Germinal center (tissue), 1 donor: ENCODE results near the gene PPP4R4.

ENCODE experiments used
- DNase-seq: peaks from one replicate; pipeline ENCODE4 v3.0.0; 2012; ENCODE audit warnings: mixed read lengths, low spot score

PPP4R4 gene

GRCh38 chr14:94173885-94174603, at the start of gene PPP4R4:
TSS of gene PPP4R4 (plus strand) at chr14:94174322. CDS start at chr14:94174466, 144 bp downstream.
- DNase-seq, result peak; percentile 94

DNA sequence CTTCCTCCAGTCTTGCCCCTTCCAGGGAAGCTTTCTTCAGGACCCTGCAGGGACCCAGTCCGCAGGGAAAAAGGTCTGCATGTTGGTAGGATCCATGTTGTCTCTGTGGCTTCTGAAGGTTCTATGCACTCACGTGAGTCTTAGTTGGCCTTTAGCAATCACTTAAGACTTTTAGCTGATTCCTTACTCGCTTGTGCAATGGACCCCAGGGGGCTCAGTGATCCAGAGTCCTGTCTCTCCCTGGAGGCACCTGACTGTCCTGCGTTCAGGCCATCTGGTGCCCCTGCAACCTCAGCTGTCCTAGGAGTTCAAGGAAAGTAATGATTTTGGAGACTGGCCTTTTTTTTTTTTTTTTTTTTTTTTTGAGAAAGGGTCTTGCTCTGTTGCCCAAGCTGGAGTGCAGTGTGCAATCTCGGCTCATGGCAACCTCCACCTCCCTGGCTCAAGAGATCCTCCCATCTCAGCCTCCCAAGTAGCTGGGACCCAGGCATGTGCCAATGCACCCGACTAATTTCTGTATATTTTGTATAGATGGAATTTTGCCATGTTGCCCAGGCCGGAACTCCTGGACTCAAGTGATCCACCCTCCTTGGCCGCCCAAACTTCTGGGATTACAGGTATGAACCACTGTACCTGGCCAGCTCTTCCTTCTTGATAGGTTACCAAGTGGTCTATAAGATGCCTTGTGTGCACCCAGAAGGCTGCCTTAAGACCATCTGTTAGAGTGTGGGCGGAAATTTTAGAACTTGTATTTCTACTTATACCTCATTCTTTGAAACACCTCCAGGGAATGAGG, 49.3 kb upstream of the PPP4R4 start:
- no peak for DNase-seq

DNA sequence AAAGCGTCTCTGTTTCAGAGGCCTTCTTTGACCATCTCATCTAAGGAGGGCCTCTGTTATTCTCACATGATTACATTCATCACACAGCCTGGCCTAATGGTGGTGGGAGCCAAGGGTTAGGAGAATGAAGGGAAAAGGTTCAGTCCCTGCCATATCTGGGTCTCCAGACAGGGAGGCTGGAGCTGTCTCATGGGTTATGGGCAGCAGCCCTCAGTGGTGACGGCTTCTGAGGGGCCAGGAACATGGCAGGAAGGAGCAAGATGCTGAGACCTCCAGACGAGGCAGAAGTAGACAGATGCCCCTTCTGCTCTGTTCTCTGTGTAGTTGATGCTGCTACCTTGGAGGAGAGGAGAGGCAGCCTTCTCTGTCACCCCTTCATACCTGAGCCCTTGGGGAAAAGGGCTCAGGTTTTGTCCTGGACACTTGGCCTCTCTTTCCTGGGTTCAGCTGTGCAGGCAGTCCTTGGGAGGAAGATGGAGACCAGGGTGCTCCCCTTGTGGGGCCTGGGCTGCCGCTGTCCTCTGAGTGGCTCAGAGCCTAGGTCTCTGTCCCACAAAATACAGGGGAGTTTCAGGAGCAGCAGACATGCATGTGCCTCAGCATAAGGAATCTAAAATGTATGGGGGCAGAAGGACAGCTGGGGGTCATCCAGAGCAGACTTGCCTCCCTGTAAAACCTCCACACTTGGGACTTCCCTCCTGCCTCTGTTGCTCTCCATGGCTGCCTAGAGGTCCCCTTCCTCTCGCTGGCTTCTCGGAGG, 48.3 kb upstream of the PPP4R4 start:
- DNase-seq, result no peak

GRCh38 chr14:94126419-94126677, 47.8 kb upstream of the PPP4R4 start:
- no peak for DNase-seq

GRCh38 chr14:94126800-94127199, 47.3 kb upstream of the PPP4R4 start:
- DNase-seq, result no peak

GRCh38 chr14:94127330-94127729, 46.8 kb upstream of the PPP4R4 start:
- no peak for DNase-seq

DNA sequence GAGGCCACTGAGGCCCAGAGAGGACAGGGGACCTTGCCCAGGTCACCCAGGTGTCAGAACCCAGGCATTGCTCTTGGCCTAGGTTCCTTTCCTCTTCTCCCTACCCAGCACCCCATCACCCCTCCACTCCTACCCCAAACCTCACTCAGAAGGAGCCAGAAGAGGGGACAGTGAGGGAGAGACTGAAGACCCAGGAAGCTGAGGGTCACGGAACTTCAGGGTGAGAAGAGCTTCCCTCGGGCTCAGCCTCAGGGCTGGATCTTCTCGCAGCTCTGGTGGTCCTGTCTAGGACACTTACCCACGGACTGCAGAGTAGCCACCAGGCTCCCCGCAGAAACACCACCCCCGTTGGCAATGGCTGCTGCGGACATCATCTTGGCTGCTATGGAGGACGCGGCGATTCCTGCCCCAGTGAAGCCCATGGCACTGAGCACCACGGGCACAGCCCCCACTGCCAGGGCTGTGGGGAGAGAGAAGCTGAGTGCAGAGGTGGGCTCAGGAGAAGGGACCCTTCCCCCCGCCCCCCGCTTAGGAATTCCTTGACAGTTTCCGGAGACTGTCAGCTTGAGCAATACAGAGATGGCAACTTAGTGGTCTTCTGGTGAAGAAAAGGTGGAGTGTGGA, 45.8 kb upstream of the PPP4R4 start:
- DNase-seq, result no peak

GRCh38 chr14:94129111-94129757, 44.9 kb upstream of the PPP4R4 start, which contains the start of gene IFI27L2:
TSS of gene IFI27L2 (minus strand) at chr14:94129604. CDS start at chr14:94129564, 40 bp downstream.
- DNase-seq, result peak; percentile 93

- peak; percentile 39 for DNase-seq
These were observed 44.2 kb upstream of the PPP4R4 start for GRCh38 chr14:94129758-94130414.

GRCh38 chr14:94132285-94132887, 41.7 kb upstream of the PPP4R4 start:
- DNase-seq, result peak; percentile 57

DNA sequence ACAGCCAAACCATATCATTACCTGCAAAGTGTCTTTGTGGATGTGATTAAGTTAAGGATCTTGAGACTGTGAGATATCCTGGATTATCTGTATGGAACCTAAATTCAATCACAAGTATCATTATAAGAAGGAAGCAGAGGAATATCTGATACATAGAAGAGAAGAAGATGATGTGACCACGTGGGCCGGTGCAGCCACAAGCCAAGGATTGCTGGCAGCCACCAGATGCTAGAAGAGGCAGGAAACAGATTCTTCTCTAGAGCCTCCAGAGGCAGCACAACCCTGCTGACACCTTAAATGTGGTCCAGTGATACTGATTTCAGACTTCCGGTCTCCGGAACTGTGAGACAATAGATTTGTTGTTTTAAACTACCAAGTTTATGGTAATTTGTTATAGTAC, 38.6 kb upstream of the PPP4R4 start:
- no peak for DNase-seq

GRCh38 chr14:94136575-94137331, 37.4 kb upstream of the PPP4R4 start:
- DNase-seq, result peak; percentile 74

DNA sequence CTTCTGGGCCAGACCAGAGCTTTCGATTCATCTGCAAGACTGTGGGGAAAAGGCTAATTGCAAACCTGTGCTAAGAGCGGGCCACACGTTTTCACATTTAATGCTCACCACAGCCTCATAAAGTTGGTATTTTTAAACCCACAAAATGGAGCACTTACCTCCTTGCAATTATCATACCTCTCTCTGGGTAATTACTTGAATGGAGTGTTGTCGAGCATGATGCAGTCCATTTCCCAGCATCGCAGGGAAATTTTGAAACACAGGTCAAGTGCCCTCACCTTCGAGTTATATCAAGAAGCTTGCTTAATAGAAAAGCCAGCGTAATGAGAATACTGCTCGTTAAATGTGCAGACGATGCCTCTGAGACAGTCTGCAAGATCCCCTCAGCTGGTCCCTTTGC, 35.9 kb upstream of the PPP4R4 start:
- no peak for DNase-seq

DNA sequence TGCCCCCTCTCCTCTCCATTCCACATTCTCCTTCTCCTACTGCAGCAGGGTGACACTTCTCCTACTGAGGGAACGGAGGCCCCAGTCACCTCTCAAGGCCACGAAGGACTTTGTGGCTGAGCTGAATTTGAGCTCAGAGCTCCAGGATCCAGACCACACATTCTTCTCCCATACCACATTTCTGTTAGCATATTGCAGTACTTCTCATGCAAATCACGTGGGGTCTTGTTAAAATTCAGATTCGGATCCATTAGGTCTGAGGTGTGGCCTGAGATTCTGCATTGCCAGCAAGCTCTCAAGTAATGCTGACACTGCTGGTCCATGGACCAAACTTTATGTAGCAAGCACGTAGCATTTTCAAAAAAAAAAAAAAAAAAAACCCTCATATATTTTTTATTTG, 35.1 kb upstream of the PPP4R4 start:
- DNase-seq, result no peak

DNA sequence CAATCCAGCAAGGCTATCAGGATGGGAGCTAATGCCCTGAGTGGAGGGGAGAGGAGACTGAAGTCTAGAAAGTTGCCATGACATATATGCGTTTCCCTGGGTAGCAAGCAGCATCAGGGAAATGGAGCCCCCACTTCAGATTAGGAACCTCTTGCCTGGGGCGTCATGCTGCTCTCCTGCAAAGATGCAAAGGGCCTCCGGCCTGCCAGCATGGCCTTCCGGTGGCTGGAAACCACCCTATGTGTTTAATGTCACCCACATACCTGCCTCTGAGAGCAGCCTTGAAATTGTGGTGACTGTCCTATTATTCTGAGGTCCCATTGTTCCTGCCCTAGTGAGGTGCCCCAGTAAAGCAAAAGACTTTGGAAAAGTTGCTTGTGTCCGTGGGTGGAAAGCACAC, 34.7 kb upstream of the PPP4R4 start:
- DNase-seq, result no peak

DNA sequence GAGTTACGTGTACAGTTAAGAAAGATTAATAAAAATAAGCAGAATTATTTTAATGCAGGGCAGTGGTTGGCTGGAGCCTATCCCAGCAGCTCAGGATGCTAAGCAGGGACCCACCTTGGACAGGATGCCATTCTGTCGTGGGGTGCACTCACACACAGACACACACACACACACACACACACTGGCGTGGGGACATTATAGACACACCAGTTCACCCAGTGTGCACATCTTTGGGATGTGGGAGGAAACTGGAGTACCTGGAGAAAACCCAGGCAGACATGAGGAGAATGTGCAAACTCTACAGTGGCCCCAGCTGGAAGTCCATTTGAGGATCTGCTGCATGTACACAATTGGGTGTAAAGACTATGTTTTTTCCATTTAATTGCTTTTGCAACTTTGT, 31.9 kb upstream of the PPP4R4 start:
- no peak for DNase-seq

GRCh38 chr14:94142836-94143235, 31.3 kb upstream of the PPP4R4 start:
- DNase-seq, result no peak

DNA sequence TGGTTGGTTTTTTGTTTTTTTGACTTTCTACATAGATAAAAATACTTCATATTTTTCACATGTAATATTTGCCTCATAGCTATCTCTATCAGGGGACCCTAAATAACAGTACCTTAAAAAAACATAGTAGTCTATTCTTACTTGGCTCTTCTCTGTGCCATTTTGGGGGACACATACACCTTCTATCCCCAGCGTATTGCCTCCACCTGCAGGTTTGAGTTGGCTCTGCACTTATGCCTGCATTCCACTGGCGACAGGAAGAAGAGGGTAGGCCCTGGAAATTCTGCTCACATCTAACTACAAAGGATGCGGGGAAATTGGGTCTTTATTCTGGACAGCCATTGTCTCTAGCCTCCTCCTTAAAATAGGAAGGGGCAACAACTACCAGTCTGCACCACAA, 30.9 kb upstream of the PPP4R4 start:
- no peak for DNase-seq

DNA sequence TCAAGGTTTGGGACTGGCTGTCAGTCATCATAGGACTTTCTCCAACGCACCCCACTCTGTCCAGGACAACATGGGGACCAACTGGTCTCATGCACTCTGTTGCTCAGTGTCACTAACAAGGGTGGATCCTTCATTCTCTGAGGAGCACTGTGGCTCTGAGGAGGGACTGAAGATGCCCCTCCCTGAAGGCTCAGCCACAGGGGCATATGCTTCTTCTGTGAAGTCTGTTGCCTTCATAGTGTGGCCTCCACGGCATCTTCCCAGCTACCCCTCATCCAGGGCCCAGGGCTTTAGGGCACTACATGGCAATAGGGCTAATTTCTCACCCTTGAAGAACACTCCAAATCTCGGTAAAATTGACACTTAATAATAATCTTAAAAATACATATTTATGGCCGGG, 30.4 kb upstream of the PPP4R4 start:
- DNase-seq, result no peak

DNA sequence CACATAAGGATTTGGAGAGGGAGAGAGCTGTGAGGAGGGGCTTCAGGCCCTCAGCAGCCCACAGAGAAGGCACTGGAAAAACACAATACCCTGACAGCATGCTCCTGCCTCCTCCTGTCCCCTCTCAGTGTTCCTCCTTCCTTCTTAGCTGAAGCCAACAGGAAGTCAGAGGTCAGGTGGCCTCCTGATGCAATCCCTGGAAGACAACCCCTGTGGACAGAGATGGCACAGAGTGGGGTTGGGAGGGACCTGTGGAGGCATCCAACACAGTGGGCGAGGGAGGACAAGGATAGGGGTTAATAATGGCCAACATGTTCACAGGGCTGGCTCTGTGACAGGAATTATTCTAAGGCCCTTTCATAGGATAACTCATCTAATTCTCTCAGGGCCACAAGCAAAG, 29.4 kb upstream of the PPP4R4 start:
- no peak for DNase-seq
